IMR-90 (cell line): ENCODE results near the gene CHRM4. TPM values are rescaled to one million over a fixed set of nuclear protein-coding genes. Genes with fewer than 3 reads are reported as not detected.
A peak's percentile ranks its signal among the peaks of the same experiment; 100 is the strongest.

Source experiments
- ATAC-seq: fragments of 200-7000 bp; cut with Tn5 transposase; 2 replicates; pipeline ENCODE4 v1.9.1; 2020; ENCODE audit warnings: low read depth, mild to moderate bottlenecking, moderate library complexity
- BruUV-seq: library from RNA; stranded (reverse); fragments of 400-500 nt; replicated peaks from 2 replicates; lab custom pipeline; 2021; lab: Mats Ljungman, UMichigan
- CTCF ChIA-PET: fragments of 300-600 bp; formaldehyde crosslinking; extraction: SDS; loops from one replicate; lab custom pipeline; 2021; ENCODE audit warnings: antibody characterized with exemption; lab: Yijun Ruan, JAX
- POLR2A ChIA-PET: fragments of 300-600 bp; sonication (Branson Sonifier 250); formaldehyde crosslinking; loops from one replicate; lab custom pipeline; 2022; ENCODE audit warnings: antibody characterized with exemption; ENCODE audit not compliant: unreplicated experiment; lab: Charles Lee
- DNase-seq: peaks from one replicate; pipeline ENCODE4 v3.0.0; 2013
- H2AFZ ChIP-seq: replicated peaks from 2 replicates; pipeline ENCODE3; 2013; ENCODE audit warnings: low read length, mild to moderate bottlenecking; ENCODE audit not compliant: poor library complexity
- H2AK5ac ChIP-seq: 2 replicates; pipeline ENCODE4 v1.6.1; 2013; ENCODE audit warnings: low read depth, low read length, inconsistent platforms
- H2AK9ac ChIP-seq: replicated peaks from 2 replicates; pipeline ENCODE3; 2013; ENCODE audit warnings: mild to moderate bottlenecking, low read depth, low read length, moderate library complexity; ENCODE audit not compliant: poor library complexity
- H2BK120ac ChIP-seq: 2 replicates; pipeline ENCODE4 v1.6.1; 2013; ENCODE audit warnings: low read depth, low read length, inconsistent platforms
- H2BK15ac ChIP-seq: 3 replicates; pipeline ENCODE4 v1.6.1; 2013; ENCODE audit warnings: low read depth, low read length, inconsistent platforms
- H2BK20ac ChIP-seq: 2 replicates; pipeline ENCODE4 v1.6.1; 2013; ENCODE audit warnings: low read depth, mild to moderate bottlenecking, inconsistent platforms, low read length, moderate library complexity
- H2BK5ac ChIP-seq: 2 replicates; pipeline ENCODE4 v1.6.1; 2013; ENCODE audit warnings: mild to moderate bottlenecking, low read depth, low read length, inconsistent platforms; ENCODE audit not compliant: poor library complexity, severe bottlenecking
- H3K14ac ChIP-seq: replicated peaks from 2 replicates; pipeline ENCODE4 v1.6.1; 2013; ENCODE audit warnings: low read depth, low read length, inconsistent platforms
- H3K18ac ChIP-seq: 2 replicates; pipeline ENCODE4 v1.6.1; 2013; ENCODE audit warnings: low read depth, low read length, control low read depth
- H3K23ac ChIP-seq: 2 replicates; pipeline ENCODE4 v1.6.1; 2013; ENCODE audit warnings: low read depth, low read length, inconsistent platforms
- H3K27ac ChIP-seq: 2 replicates; pipeline ENCODE4 v1.5.1; 2013; ENCODE audit warnings: mild to moderate bottlenecking, control low read depth, low read length; ENCODE audit not compliant: insufficient read depth
- H3K27me3 ChIP-seq: 2 replicates; pipeline ENCODE4 v1.6.1; 2013; ENCODE audit warnings: low read length; ENCODE audit not compliant: control insufficient read depth, insufficient read depth
- H3K36me3 ChIP-seq: 2 replicates; pipeline ENCODE4 v1.6.1; 2013; ENCODE audit warnings: low read length, mixed read lengths; ENCODE audit not compliant: control insufficient read depth, insufficient read depth
- H3K4ac ChIP-seq: 2 replicates; pipeline ENCODE4 v1.6.1; 2013; ENCODE audit warnings: low read depth, low read length, inconsistent platforms
- H3K4me1 ChIP-seq: 2 replicates; pipeline ENCODE4 v1.6.1; 2013; ENCODE audit warnings: low read length, mixed read lengths; ENCODE audit not compliant: control insufficient read depth, insufficient read depth
- H3K4me2 ChIP-seq: 2 replicates; pipeline ENCODE4 v1.6.1; 2013; ENCODE audit warnings: low read depth, mild to moderate bottlenecking, control low read depth, low read length, moderate library complexity
- H3K4me3 ChIP-seq: 2 replicates; pipeline ENCODE4 v1.5.1; 2013; ENCODE audit warnings: low read depth, mild to moderate bottlenecking, control low read depth, low read length, moderate library complexity; ENCODE audit not compliant: insufficient read depth
- H3K56ac ChIP-seq: 2 replicates; pipeline ENCODE4 v1.6.1; 2013; ENCODE audit warnings: low read length, inconsistent platforms; ENCODE audit not compliant: insufficient read depth; ENCODE audit errors: extremely low read depth
- H3K79me1 ChIP-seq, 2 experiments: 2 replicates each; pipeline ENCODE4 v1.6.1; 2013; ENCODE audit warnings: low read length in 2 of 2, inconsistent platforms in 1 of 2, low read depth in 1 of 2
- H3K9ac ChIP-seq: 2 replicates; pipeline ENCODE4 v1.6.1; 2013; ENCODE audit warnings: low read depth, low read length, control low read depth
- H3K9me1 ChIP-seq: 2 replicates; pipeline ENCODE4 v1.6.1; 2013; ENCODE audit warnings: low read length, inconsistent platforms; ENCODE audit not compliant: insufficient read depth
- H3K9me3 ChIP-seq: 2 replicates; pipeline ENCODE4 v1.6.1; 2013; ENCODE audit warnings: low read length; ENCODE audit not compliant: control insufficient read depth, insufficient read depth
- H4K20me1 ChIP-seq: 2 replicates; pipeline ENCODE4 v1.6.1; 2013; ENCODE audit warnings: low read length, inconsistent platforms; ENCODE audit not compliant: insufficient read depth
- H4K5ac ChIP-seq: 2 replicates; pipeline ENCODE4 v1.6.1; 2013; ENCODE audit warnings: mild to moderate bottlenecking, low read depth, low read length, control low read depth
- H4K8ac ChIP-seq, 2 experiments: 2 replicates each; pipeline ENCODE4 v1.6.1; 2013; ENCODE audit warnings: low read depth in 2 of 2, low read length in 2 of 2, control low read depth in 1 of 2, inconsistent platforms in 1 of 2
- H4K91ac ChIP-seq: 2 replicates; pipeline ENCODE4 v1.6.1; 2013; ENCODE audit warnings: low read depth, low read length, inconsistent platforms; ENCODE audit not compliant: insufficient read depth
- CEBPB ChIP-seq: IDR thresholded peaks from 2 replicates; pipeline ENCODE4 v1.6.1; 2012; ENCODE audit warnings: low read depth, low read length, improper control_type of control experiment
- CHD1 ChIP-seq: IDR thresholded peaks from 2 replicates; pipeline ENCODE4 v1.6.1; 2012; ENCODE audit warnings: low read depth, low read length, improper control_type of control experiment
- FOS ChIP-seq: fragments of 150-350 bp; IDR thresholded peaks from 2 replicates; pipeline ENCODE4 v1.6.1; 2016; ENCODE audit warnings: low read depth, low read length
- MAFK ChIP-seq: IDR thresholded peaks from 2 replicates; pipeline ENCODE4 v1.6.1; 2012; ENCODE audit warnings: low read depth, low read length, improper control_type of control experiment
- NFE2L2 ChIP-seq: fragments of 150-350 bp; IDR thresholded peaks from 2 replicates; pipeline ENCODE4 v1.6.1; 2016; ENCODE audit warnings: low read depth, mild to moderate bottlenecking, low read length
- RCOR1 ChIP-seq: IDR thresholded peaks from 2 replicates; pipeline ENCODE4 v1.6.1; 2012; ENCODE audit warnings: mild to moderate bottlenecking, low read length, improper control_type of control experiment; ENCODE audit not compliant: insufficient replicate concordance
- WGBS, 2 experiments: methylation state at CpG; one replicate each; pipeline versions ENCODE4 v1.1.5 to v1.1.7; 2013; ENCODE audit warnings: missing lambda C conversion rate in 2 of 2; ENCODE audit not compliant: insufficient read length in 1 of 2; ENCODE audit errors: extremely low coverage in 2 of 2; 5-methylcytosine and 5-hydroxymethylcytosine counted together
- dilution Hi-C: fragments of 300-500 bp; cut with HindIII; formaldehyde crosslinking; loops from one replicate; pipeline ENCODE4 v1.14.3; 2018; ENCODE audit warnings: low sequenced_read_pairs; ENCODE audit not compliant: unreplicated experiment
- in situ Hi-C: fragments of 300-500 bp; cut with MboI; formaldehyde crosslinking; loops from 3 replicates; pipeline ENCODE4 v1.14.3; 2019; ENCODE audit warnings: low sequenced_read_pairs, inconsistent platforms, mixed read lengths
- intact Hi-C: fragments of 100-400 bp; cut with micrococcal nuclease; formaldehyde crosslinking; loops from 2 replicates; pipeline ENCODE4 v1.10.0; 2022
- polyA plus RNA-seq, 3 experiments: library from polyadenylated mRNA; depleted of rRNA; stranded (reverse); fragments of >200 nt; gene quantifications; 2 replicates each; pipeline ENCODE4 v1.2.3, GENCODE V29; 2012; ENCODE audit warnings: low replicate concordance in 1 of 3
- total RNA-seq: library from RNA; depleted of rRNA; stranded (reverse); fragments of >200 nt; gene quantifications from 2 replicates; pipeline ENCODE4 v1.2.3, GENCODE V29; 2012
- TF ChIP-seq, protein P1 (sequence below): fragments of 150-350 bp; IDR thresholded peaks from 2 replicates; pipeline ENCODE4 v1.6.1; 2017; ENCODE audit warnings: mild to moderate bottlenecking, antibody characterized with exemption, low read length, low read depth

The CHRM4 gene
- total and polyA plus RNA-seq, 2 of the 4 experiments (the other 2 are of a cell fraction): 0.09 to 0.18 TPM

DNA sequence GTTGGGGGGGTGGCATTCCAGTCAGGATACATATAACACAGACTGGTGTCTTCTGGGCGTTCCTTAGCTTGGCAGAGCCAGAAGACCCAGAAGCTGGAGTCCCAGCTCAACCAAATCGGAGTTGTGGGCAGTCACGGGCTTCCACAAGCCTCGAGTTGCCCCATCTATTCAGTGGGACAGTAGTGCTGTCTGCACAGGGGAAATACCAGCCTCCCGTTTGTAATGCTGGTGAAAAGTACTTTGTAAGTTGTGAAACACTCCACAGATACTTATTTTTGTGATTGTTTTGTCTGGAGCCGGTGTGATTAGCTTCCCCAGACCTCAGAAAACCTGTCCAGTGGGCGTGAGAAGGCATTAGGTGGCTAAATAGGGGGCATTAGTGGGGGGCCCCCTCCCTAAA, 30.7 kb downstream of the CHRM4 start:
- DNase-seq: no peak
- Histone ChIP-seq H3K56ac (no peak overlapping the region), H3K4me2 (peak overlapping the region; percentile 51), H2BK5ac (peak overlapping the region; percentile 71), H4K20me1 (peaks cover 32% of the 10 kb centered on the region), H4K8ac (peak overlapping the region; percentile 44 to 93), H3K79me1 (peaks cover 51 to 71% of the 10 kb centered on the region in 2 experiments), H3K9me3 (no peaks in the 10 kb centered on the region), H2AFZ (peak overlapping the region; percentile 78), H2BK20ac (no peak overlapping the region), H3K4me1 (peaks cover 37% of the 10 kb centered on the region), H3K36me3 (no peaks in the 10 kb centered on the region), H3K9me1 (peaks cover 14% of the 10 kb centered on the region), H3K27ac (peak overlapping the region; percentile 66), H2BK15ac (peak overlapping the region; percentile 25; the same call in 1 of the 3 replicates), H3K4ac (peak overlapping the region; percentile 76), H3K9ac (peak overlapping the region; percentile 36; the same call in 1 of the 2 replicates), H2BK120ac (peak overlapping the region; percentile 52; the same call in 1 of the 2 replicates), H3K27me3 (no peaks in the 10 kb centered on the region), H3K18ac (peak overlapping the region; percentile 65; the same call in 1 of the 2 replicates), H3K23ac (peak overlapping the region; percentile 40; the same call in 1 of the 2 replicates), H3K14ac (peak overlapping the region; percentile 44; the same call in 1 of the 2 replicates), H4K91ac (peak overlapping the region; percentile 55; the same call in 1 of the 2 replicates), H2AK5ac (peak overlapping the region; percentile 43; the same call in 1 of the 2 replicates), H4K5ac (peak overlapping the region; percentile 50), H2AK9ac (peak overlapping the region; percentile 59), H3K4me3 (no peak overlapping the region)
- no peak for ATAC-seq
- in situ Hi-C loops: no loop called here
- dilution Hi-C loops: no loop called here
- intact Hi-C loops: no loop called here
- POLR2A ChIA-PET: interaction anchor here (0.9 kb wide), 1 partner anchor 72 kb away, joined by 10 read pairs; no protein-coding TSS in a partner anchor
- TF ChIP-seq NFE2L2: no peak
- no peak for TF ChIP-seq RCOR1
- TF ChIP-seq CEBPB: peak; percentile 58
- TF ChIP-seq, protein P1, sequence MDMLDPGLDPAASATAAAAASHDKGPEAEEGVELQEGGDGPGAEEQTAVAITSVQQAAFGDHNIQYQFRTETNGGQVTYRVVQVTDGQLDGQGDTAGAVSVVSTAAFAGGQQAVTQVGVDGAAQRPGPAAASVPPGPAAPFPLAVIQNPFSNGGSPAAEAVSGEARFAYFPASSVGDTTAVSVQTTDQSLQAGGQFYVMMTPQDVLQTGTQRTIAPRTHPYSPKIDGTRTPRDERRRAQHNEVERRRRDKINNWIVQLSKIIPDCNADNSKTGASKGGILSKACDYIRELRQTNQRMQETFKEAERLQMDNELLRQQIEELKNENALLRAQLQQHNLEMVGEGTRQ: no peak
- no peak for TF ChIP-seq MAFK
- no peak for TF ChIP-seq FOS
- no peak for TF ChIP-seq CHD1
- WGBS, 2 experiments: 100% methylated on average over 1 of the region's 7 CpGs; no CpG with 5 or more reads in 1 of the 2 experiments
- no TSS peak for BruUV-seq
- CTCF ChIA-PET: interaction anchor here (0.8 to 1.4 kb wide), 3 partner anchors 9 to 121 kb away, joined by 3 to 6 read pairs (median 4); partner anchors contain the start of gene DGKZ
